OCI-LY7 (cell line): ENCODE results near the gene CBX2.

Source experiments
- CTCF ChIP-seq: fragments of 200-600 bp; sonication (generic); conservative IDR thresholded peaks from 2 replicates; pipeline ENCODE4 v1.5.1; 2014; ENCODE audit warnings: mild to moderate bottlenecking, antibody characterized with exemption, low read length, moderate library complexity, mixed read lengths
- EZH2phosphoT487 ChIP-seq: fragments of 200-600 bp; sonication (generic); IDR thresholded peaks from 2 replicates; pipeline ENCODE4 v1.6.1; 2018; ENCODE audit warnings: low read depth, borderline replicate concordance, mild to moderate bottlenecking, mixed run types, antibody characterized with exemption, low read length, moderate library complexity, mixed read lengths

- TF ChIP-seq CTCF (no peak), EZH2phosphoT487 (no peak)
Measured at GRCh38 chr17:79792341-79792871, 14.5 kb downstream of the CBX2 start.
